CD14-positive monocyte (primary cell): ENCODE measurements around the gene RPTOR. TPM values are rescaled to one million over a fixed set of nuclear protein-coding genes. Genes with fewer than 3 reads are reported as not detected.

Experiments
- DNase-seq, 3 donors: peaks; one replicate each; pipeline ENCODE4 v3.0.0-alpha.2; 2011 to 2022
- H2AFZ ChIP-seq: 2 replicates; pipeline ENCODE4 v1.6.0; 2012; ENCODE audit warnings: mild to moderate bottlenecking, low read depth, low read length, inconsistent platforms; ENCODE audit not compliant: insufficient read depth, poor library complexity, severe bottlenecking
- H3K27ac ChIP-seq, 2 donors: 1 replicate in 1 of 2; 2 replicates in 1 of 2; pipeline ENCODE4 v1.5.1; 2012 to 2013; ENCODE audit warnings: low read length in 2 of 2, control low read depth in 1 of 2, inconsistent platforms in 1 of 2, low read depth in 1 of 2, mild to moderate bottlenecking in 1 of 2
- H3K27me3 ChIP-seq, 2 donors: one replicate each; pipeline versions ENCODE4 v1.6.0 to v1.6.1; 2011 to 2013; ENCODE audit warnings: low read length in 2 of 2; ENCODE audit not compliant: control insufficient read depth in 2 of 2, insufficient read depth in 2 of 2
- H3K36me3 ChIP-seq, 2 donors: replicated peaks in 1 of 2; 1 replicate in 1 of 2; 2 replicates in 1 of 2; pipeline versions ENCODE4 v1.5.1 to v1.6.1; 2012 to 2013; ENCODE audit warnings: low read length in 2 of 2, control low read depth in 1 of 2, inconsistent platforms in 1 of 2, mild to moderate bottlenecking in 1 of 2; ENCODE audit not compliant: insufficient read depth in 2 of 2, control insufficient read depth in 1 of 2
- H3K4me1 ChIP-seq, 2 donors: 1 replicate in 1 of 2; 2 replicates in 1 of 2; pipeline versions ENCODE4 v1.5.1 to v1.6.1; 2012 to 2013; ENCODE audit warnings: low read length in 2 of 2, control low read depth in 1 of 2, inconsistent platforms in 1 of 2, mild to moderate bottlenecking in 1 of 2, moderate library complexity in 1 of 2; ENCODE audit not compliant: insufficient read depth in 2 of 2, control insufficient read depth in 1 of 2
- H3K4me2 ChIP-seq: replicated peaks from 2 replicates; pipeline ENCODE3; 2012; ENCODE audit warnings: low read length, moderate library complexity, mild to moderate bottlenecking; ENCODE audit not compliant: poor library complexity, severe bottlenecking; ENCODE audit errors: extremely low read depth
- H3K4me3 ChIP-seq, 3 experiments: fragments of 200-600 bp in 1 of 3; sonication (generic) in 1 of 3; replicated peaks in 1 of 3; 1 replicate in 2 of 3; 2 replicates in 1 of 3; pipeline ENCODE4 v1.5.1; 2011 to 2013; ENCODE audit warnings: low read length in 3 of 3, mild to moderate bottlenecking in 3 of 3, control low read depth in 2 of 3, low read depth in 2 of 3, inconsistent platforms in 1 of 3, moderate library complexity in 1 of 3
- H3K79me2 ChIP-seq: 2 replicates; pipeline ENCODE4 v1.6.0; 2012; ENCODE audit warnings: mild to moderate bottlenecking, control low read depth, inconsistent platforms, low read length, moderate library complexity; ENCODE audit not compliant: insufficient read depth
- H3K9ac ChIP-seq: 2 replicates; pipeline ENCODE4 v1.6.0; 2017; ENCODE audit warnings: low read length, mild to moderate bottlenecking; ENCODE audit not compliant: insufficient read depth, poor library complexity, severe bottlenecking
- H3K9me3 ChIP-seq, 2 donors: replicated peaks in 1 of 2; 1 replicate in 1 of 2; 2 replicates in 1 of 2; pipeline versions ENCODE4 v1.5.1 to v1.6.1; 2012 to 2013; ENCODE audit warnings: low read length in 2 of 2, control low read depth in 1 of 2; ENCODE audit not compliant: control insufficient read depth in 1 of 2, insufficient read depth in 1 of 2
- H4K20me1 ChIP-seq: 2 replicates; pipeline ENCODE4 v1.6.0; 2012; ENCODE audit warnings: mild to moderate bottlenecking, low read length, control low read depth, moderate library complexity; ENCODE audit not compliant: insufficient read depth
- H3K27ac Mint-ChIP-seq, 7 donors: one replicate each; pipeline ENCODE4 v1.8.0; 2020; ENCODE audit warnings: mild to moderate bottlenecking in 7 of 7, mixed read lengths in 7 of 7, moderate library complexity in 6 of 7, inconsistent platforms in 2 of 7
- H3K27me3 Mint-ChIP-seq, 3 donors: one replicate each; pipeline ENCODE4 v1.8.0; 2021 to 2022; ENCODE audit warnings: low read depth in 3 of 3, mild to moderate bottlenecking in 3 of 3, mixed read lengths in 3 of 3, moderate library complexity in 3 of 3, inconsistent platforms in 1 of 3
- H3K36me3 Mint-ChIP-seq, 2 donors: one replicate each; pipeline ENCODE4 v1.8.0; 2020; ENCODE audit warnings: mixed read lengths in 2 of 2, inconsistent platforms in 1 of 2, mild to moderate bottlenecking in 1 of 2
- H3K4me1 Mint-ChIP-seq: one replicate; pipeline ENCODE4 v1.8.0; 2020; ENCODE audit warnings: mild to moderate bottlenecking, mixed read lengths
- H3K4me3 Mint-ChIP-seq, 2 donors: one replicate each; pipeline ENCODE4 v1.8.0; 2020; ENCODE audit warnings: mild to moderate bottlenecking in 2 of 2, mixed read lengths in 2 of 2, moderate library complexity in 1 of 2
- H3K9me3 Mint-ChIP-seq, 7 donors: one replicate each; pipeline ENCODE4 v1.8.0; 2020 to 2022; ENCODE audit warnings: mixed read lengths in 7 of 7, mild to moderate bottlenecking in 6 of 7, moderate library complexity in 6 of 7, inconsistent platforms in 2 of 7
- WGBS: methylation state at CpG from one replicate; pipeline ENCODE4 v1.1.5; 2013; ENCODE audit warnings: missing lambda C conversion rate; ENCODE audit not compliant: insufficient coverage; 5-methylcytosine and 5-hydroxymethylcytosine counted together
- intact Hi-C, 2 donors: fragments of 100-400 bp; cut with micrococcal nuclease; formaldehyde crosslinking; loops; one replicate each; pipeline versions ENCODE4 v1.15.0 to v1.15.1; 2023
- polyA plus RNA-seq, 3 donors: library from polyadenylated mRNA; depleted of rRNA in 1 of 3; unstranded in 2 of 3; stranded (reverse) in 1 of 3; fragments of 300-500 nt in 2 of 3; fragments of >200 nt in 1 of 3; fragmentation: Illumina TruSeq in 2 of 3; gene quantifications; 1 replicate in 2 of 3; 2 replicates in 1 of 3; pipeline ENCODE4 v1.2.3, GENCODE V29; 2012 to 2021
- TF ChIP-seq, protein P1 (sequence below): fragments of 200-600 bp; IDR thresholded peaks from one replicate; pipeline ENCODE4 v1.8.0; 2022; ENCODE audit warnings: antibody characterized with exemption, mild to moderate bottlenecking

The RPTOR gene
- polyA plus RNA-seq, 3 donors: 1.1 to 8.7 (median 2.6) TPM

DNA sequence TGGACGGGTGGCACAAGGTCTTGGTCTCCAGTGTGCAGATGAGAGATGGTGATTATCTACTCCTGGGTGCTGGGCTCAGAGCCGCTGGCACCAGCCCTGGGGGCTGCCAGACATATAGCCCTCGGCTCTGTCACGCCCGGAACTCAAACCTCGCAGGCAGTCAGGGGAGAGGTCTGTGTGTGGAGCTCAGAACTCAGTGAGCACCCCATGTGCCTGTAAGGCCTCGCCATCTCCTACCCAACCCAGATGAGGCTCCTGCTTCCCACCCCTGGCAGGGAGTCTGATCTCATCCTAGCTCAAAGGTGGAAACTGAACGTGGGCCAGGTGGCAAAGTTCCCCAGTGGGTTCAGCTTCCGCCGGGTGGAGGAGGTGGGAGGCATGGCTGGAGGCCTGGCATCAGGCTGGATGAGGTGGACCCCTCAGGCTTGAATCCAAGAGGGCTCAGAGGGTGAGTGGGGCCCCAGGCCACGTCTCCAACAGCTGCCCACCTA is 45.7 kb upstream of the RPTOR start:
- H3K4me3 ChIP-seq: no peak overlapping the region
- DNase-seq: no peak
- Mint-ChIP-seq H3K27me3 (peaks cover 11 to 18% (median 13%) of the 10 kb centered on the region in 3 donors), H3K4me1 (no peaks in the 10 kb centered on the region), H3K9me3 (peaks cover 0 to 4% (median 0%) of the 10 kb centered on the region in 7 donors), H3K27ac (no peak overlapping the region), H3K4me3 (no peak overlapping the region), H3K36me3 (no peaks in the 10 kb centered on the region)
- H3K9me3 ChIP-seq: no peaks in the 10 kb centered on the region
- no peaks in the 10 kb centered on the region for H3K79me2 ChIP-seq
- no peak overlapping the region for H3K27ac ChIP-seq
- H3K27me3 ChIP-seq: no peaks in the 10 kb centered on the region
- H4K20me1 ChIP-seq: no peaks in the 10 kb centered on the region
- WGBS: 72% methylated on average over 5 of the region's 11 CpGs
- H3K4me2 ChIP-seq: no peak overlapping the region
- no peaks in the 10 kb centered on the region for H3K4me1 ChIP-seq
- no peaks in the 10 kb centered on the region for H3K36me3 ChIP-seq
- TF ChIP-seq, protein P1, sequence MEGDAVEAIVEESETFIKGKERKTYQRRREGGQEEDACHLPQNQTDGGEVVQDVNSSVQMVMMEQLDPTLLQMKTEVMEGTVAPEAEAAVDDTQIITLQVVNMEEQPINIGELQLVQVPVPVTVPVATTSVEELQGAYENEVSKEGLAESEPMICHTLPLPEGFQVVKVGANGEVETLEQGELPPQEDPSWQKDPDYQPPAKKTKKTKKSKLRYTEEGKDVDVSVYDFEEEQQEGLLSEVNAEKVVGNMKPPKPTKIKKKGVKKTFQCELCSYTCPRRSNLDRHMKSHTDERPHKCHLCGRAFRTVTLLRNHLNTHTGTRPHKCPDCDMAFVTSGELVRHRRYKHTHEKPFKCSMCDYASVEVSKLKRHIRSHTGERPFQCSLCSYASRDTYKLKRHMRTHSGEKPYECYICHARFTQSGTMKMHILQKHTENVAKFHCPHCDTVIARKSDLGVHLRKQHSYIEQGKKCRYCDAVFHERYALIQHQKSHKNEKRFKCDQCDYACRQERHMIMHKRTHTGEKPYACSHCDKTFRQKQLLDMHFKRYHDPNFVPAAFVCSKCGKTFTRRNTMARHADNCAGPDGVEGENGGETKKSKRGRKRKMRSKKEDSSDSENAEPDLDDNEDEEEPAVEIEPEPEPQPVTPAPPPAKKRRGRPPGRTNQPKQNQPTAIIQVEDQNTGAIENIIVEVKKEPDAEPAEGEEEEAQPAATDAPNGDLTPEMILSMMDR: no peak
- H2AFZ ChIP-seq: no peak overlapping the region
- intact Hi-C loops: no loop called here
- no peak overlapping the region for H3K9ac ChIP-seq

DNA sequence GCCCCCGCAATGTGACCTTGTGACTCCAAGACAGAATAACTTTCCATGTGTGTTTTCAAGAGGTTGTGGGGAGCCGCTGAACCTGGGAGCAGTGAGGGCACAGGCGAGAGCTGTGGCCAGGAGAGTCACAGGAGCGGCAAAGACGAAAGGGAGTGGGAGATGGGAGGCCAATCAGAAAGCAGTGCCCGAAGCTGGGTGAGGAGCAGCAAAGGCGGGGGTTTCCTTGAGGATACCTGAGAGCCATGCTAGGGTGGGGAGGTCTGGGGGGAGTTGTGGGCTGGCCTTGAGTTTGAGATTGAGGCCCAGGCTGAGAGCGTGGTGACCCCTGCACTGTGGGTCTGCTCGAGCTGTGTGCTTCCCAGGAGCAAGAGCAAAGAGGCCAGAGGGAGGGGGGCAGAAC is 45.1 kb upstream of the RPTOR start:
- Histone ChIP-seq H3K4me3 (no peak overlapping the region), H3K4me1 (no peaks in the 10 kb centered on the region), H3K9me3 (no peaks in the 10 kb centered on the region), H3K27ac (no peak overlapping the region), H3K9ac (no peak overlapping the region), H3K36me3 (no peaks in the 10 kb centered on the region), H3K4me2 (no peak overlapping the region), H3K79me2 (no peaks in the 10 kb centered on the region), H4K20me1 (no peaks in the 10 kb centered on the region), H3K27me3 (no peaks in the 10 kb centered on the region), H2AFZ (no peak overlapping the region)
- peaks cover 13 to 21% (median 17%) of the 10 kb centered on the region in 3 donors for H3K27me3 Mint-ChIP-seq
- WGBS: 84% methylated on average over 9 of the region's 9 CpGs
- no peaks in the 10 kb centered on the region for H3K4me1 Mint-ChIP-seq
- DNase-seq: no peak
- peaks cover 0 to 4% (median 0%) of the 10 kb centered on the region in 7 donors for H3K9me3 Mint-ChIP-seq
- no peak overlapping the region for H3K27ac Mint-ChIP-seq
- TF ChIP-seq, protein P1: no peak
- intact Hi-C loops: no loop called here
- H3K4me3 Mint-ChIP-seq: no peak overlapping the region
- no peaks in the 10 kb centered on the region for H3K36me3 Mint-ChIP-seq
